Ishikawa (cell line): ENCODE results near the gene KPNA2.

Experiments
- CEBPB ChIP-seq: IDR thresholded peaks from 2 replicates; pipeline ENCODE4 v1.6.1; 2012
- EGR1 ChIP-seq: IDR thresholded peaks from 2 replicates; pipeline ENCODE4 v1.6.1; 2012
- EP300 ChIP-seq: IDR thresholded peaks from 2 replicates; pipeline ENCODE4 v1.6.1; 2012; ENCODE audit warnings: borderline replicate concordance
- MAX ChIP-seq: IDR thresholded peaks from 2 replicates; pipeline ENCODE4 v1.6.1; 2012
- RAD21 ChIP-seq: IDR thresholded peaks from 2 replicates; pipeline ENCODE4 v1.6.1; 2012; ENCODE audit warnings: low read depth
- REST ChIP-seq: IDR thresholded peaks from 2 replicates; pipeline ENCODE4 v1.6.1; 2012; ENCODE audit warnings: low read depth, mild to moderate bottlenecking
- TAF1 ChIP-seq: IDR thresholded peaks from 2 replicates; pipeline ENCODE4 v1.6.1; 2012; ENCODE audit warnings: low read depth, mild to moderate bottlenecking
- TCF12 ChIP-seq: IDR thresholded peaks from 2 replicates; pipeline ENCODE4 v1.6.1; 2012; ENCODE audit warnings: low read depth
- USF1 ChIP-seq: IDR thresholded peaks from 2 replicates; pipeline ENCODE4 v1.6.1; 2012
- YY1 ChIP-seq: IDR thresholded peaks from 2 replicates; pipeline ENCODE4 v1.6.1; 2012; ENCODE audit warnings: low read depth
- ZBTB7A ChIP-seq: IDR thresholded peaks from 2 replicates; pipeline ENCODE4 v1.6.1; 2012; ENCODE audit warnings: low read depth

- no peak for TF ChIP-seq REST
- no peak for TF ChIP-seq EP300
- no peak for TF ChIP-seq CEBPB
- no peak for TF ChIP-seq USF1
- no peak for TF ChIP-seq TAF1
- TF ChIP-seq RAD21: no peak
- TF ChIP-seq MAX: no peak
- TF ChIP-seq TCF12: no peak
- TF ChIP-seq YY1: no peak
- no peak for TF ChIP-seq ZBTB7A
- no peak for TF ChIP-seq EGR1
Observed at GRCh38 chr17:68019336-68019674, 16.2 kb upstream of the KPNA2 start.
